SK-N-SH treated with all-trans-retinoic acid at 6 μM for 48 hours (cell line): ENCODE data around the gene MOXD1.

ENCODE experiments used
- ARNTL ChIP-seq: fragments of 450-650 bp; formaldehyde crosslinking; IDR thresholded peaks from 2 replicates; pipeline ENCODE4 v1.5.0; 2020; ENCODE audit warnings: low read depth, mild to moderate bottlenecking, moderate library complexity, borderline replicate concordance
- CSRNP3 ChIP-seq: fragments of 250-450 bp; sonication (Bioruptor Pico); IDR thresholded peaks from 2 replicates; pipeline ENCODE4 v1.5.1; 2021; ENCODE audit warnings: mild to moderate bottlenecking, moderate library complexity
- POU6F1 ChIP-seq: fragments of 250-450 bp; sonication (Bioruptor Pico); IDR thresholded peaks from 2 replicates; pipeline ENCODE4 v1.8.0; 2021; ENCODE audit warnings: low read depth, mild to moderate bottlenecking, moderate library complexity, borderline replicate concordance
- TCF4 ChIP-seq: fragments of 250-450 bp; sonication (Bioruptor Pico); IDR thresholded peaks from 2 replicates; pipeline ENCODE4 v1.8.0; 2021; ENCODE audit warnings: mild to moderate bottlenecking, moderate library complexity, borderline replicate concordance
- ZFP3 ChIP-seq: fragments of 250-450 bp; sonication (Bioruptor Pico); IDR thresholded peaks from 2 replicates; pipeline ENCODE4 v1.5.0; 2020; ENCODE audit warnings: mild to moderate bottlenecking, moderate library complexity
- ZFP30 ChIP-seq: fragments of 450-650 bp; formaldehyde crosslinking; IDR thresholded peaks from 2 replicates; pipeline ENCODE4 v1.5.0; 2022; ENCODE audit warnings: mild to moderate bottlenecking, moderate library complexity
- ZNF565 ChIP-seq: fragments of 450-650 bp; formaldehyde crosslinking; conservative IDR thresholded peaks from 2 replicates; pipeline ENCODE4 v1.5.0; 2020; ENCODE audit warnings: low read depth, mild to moderate bottlenecking, moderate library complexity
- TF ChIP-seq, protein P1 (sequence below): fragments of 250-450 bp; sonication (Bioruptor Pico); IDR thresholded peaks from 2 replicates; pipeline ENCODE4 v1.8.0; 2020; ENCODE audit warnings: mild to moderate bottlenecking, moderate library complexity, borderline replicate concordance

GRCh38 chr6:132388291-132388690 is 13.0 kb downstream of the MOXD1 start:
- TF ChIP-seq POU6F1 (CRISPR knock-in tag) = no peak
- TF ChIP-seq ARNTL (CRISPR knock-in tag) = no peak
- TF ChIP-seq ZFP3 (CRISPR knock-in tag) = no peak
- no peak for TF ChIP-seq ZNF565
- TF ChIP-seq, protein P1, sequence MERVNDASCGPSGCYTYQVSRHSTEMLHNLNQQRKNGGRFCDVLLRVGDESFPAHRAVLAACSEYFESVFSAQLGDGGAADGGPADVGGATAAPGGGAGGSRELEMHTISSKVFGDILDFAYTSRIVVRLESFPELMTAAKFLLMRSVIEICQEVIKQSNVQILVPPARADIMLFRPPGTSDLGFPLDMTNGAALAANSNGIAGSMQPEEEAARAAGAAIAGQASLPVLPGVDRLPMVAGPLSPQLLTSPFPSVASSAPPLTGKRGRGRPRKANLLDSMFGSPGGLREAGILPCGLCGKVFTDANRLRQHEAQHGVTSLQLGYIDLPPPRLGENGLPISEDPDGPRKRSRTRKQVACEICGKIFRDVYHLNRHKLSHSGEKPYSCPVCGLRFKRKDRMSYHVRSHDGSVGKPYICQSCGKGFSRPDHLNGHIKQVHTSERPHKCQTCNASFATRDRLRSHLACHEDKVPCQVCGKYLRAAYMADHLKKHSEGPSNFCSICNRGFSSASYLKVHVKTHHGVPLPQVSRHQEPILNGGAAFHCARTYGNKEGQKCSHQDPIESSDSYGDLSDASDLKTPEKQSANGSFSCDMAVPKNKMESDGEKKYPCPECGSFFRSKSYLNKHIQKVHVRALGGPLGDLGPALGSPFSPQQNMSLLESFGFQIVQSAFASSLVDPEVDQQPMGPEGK (CRISPR knock-in tag) = no peak
- no peak for TF ChIP-seq ZFP30 (CRISPR knock-in tag)
- no peak for TF ChIP-seq TCF4 (CRISPR knock-in tag)
- TF ChIP-seq CSRNP3 (CRISPR knock-in tag) = no peak
